Measurements from ENCODE around the gene CTSA.

- no peak for TF ChIP-seq SMAD3 (CRISPR knock-in tag; conservative IDR thresholded peaks at IDR 0.05)
- TF ChIP-seq HINFP (tag; conservative IDR thresholded peaks at IDR 0.05; ENCODE audit: low read depth), result no peak
- TF ChIP-seq CEBPZ (IDR thresholded peaks at IDR 0.05; ENCODE audit: borderline replicate concordance, low read depth, low read length), result no peak
- no peak for TF ChIP-seq POLR2AphosphoS5 (IDR thresholded peaks at IDR 0.05; ENCODE audit: control insufficient read depth, insufficient read depth, low read depth, low read length)
- TF ChIP-seq SP1 (CRISPR knock-in tag; IDR thresholded peaks at IDR 0.05), result no peak
- TF ChIP-seq EZH2 (IDR thresholded peaks at IDR 0.05; ENCODE audit: borderline replicate concordance, low read depth, low read length), result no peak
- TF ChIP-seq MEF2D (tag; conservative IDR thresholded peaks at IDR 0.05; ENCODE audit: low read depth), result no peak
These were observed 38.8 kb upstream of the CTSA start for GRCh38 chr20:45852326-45852725.

Data from K562 (cell line).